ENCODE measurements around the gene JAKMIP2.

DNA sequence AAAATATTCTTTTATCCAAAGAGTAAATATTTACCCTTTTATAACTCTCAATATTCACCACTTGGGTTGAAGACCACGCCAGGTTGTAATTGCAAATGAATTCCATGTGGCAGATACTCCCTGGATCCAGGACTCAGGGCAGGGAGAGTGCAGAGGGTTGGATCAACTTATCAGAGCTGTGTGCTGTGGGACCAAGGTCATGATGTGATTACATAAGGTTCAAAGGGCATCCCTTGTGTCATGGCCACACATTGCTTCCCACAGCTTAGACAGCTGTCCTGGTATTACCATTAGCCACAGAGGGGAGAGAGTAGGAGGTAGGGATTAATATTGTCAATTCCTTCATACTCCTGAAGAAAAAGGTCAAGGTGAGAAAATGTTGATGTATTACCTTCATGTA, 133.9 kb downstream of the JAKMIP2 start:
- TF ChIP-seq CTCF (IDR thresholded peaks at IDR 0.05) (no peak), POLR2AphosphoS5 (IDR thresholded peaks at IDR 0.05; ENCODE audit: insufficient read depth in 1 of 2, low read depth in 1 of 2) (no peak), POLR2A (IDR thresholded peaks at IDR 0.05) (no peak)
